K562 (cell line): Measurements from ENCODE around the gene GPR37L1. TPM values are rescaled to one million over a fixed set of nuclear protein-coding genes. Genes with fewer than 3 reads are reported as not detected.
A peak's percentile ranks its signal among the peaks of the same experiment; 100 is the strongest.

ENCODE experiments used
- AFF1 ChIP-seq, 2 experiments: fragments of 450-650 bp; IDR thresholded peaks; 2 replicates each; pipeline ENCODE4 v1.6.1; 2018; ENCODE audit warnings: mild to moderate bottlenecking in 2 of 2, low read depth in 1 of 2; ENCODE audit not compliant: partially characterized antibody in 2 of 2
- CREB1 ChIP-seq, 2 experiments: sonication (generic) in 1 of 2; formaldehyde crosslinking in 1 of 2; IDR thresholded peaks; 2 replicates each; pipeline versions ENCODE4 v1.6.1 to v1.8.0; 2012 to 2022; ENCODE audit warnings: inconsistent platforms in 1 of 2, mild to moderate bottlenecking in 1 of 2, missing genetic modification reagents in 1 of 2, moderate library complexity in 1 of 2
- GABPB2 ChIP-seq: fragments of 250-450 bp; sonication (Bioruptor Pico); conservative IDR thresholded peaks from 2 replicates; pipeline ENCODE4 v1.5.1; 2021; ENCODE audit warnings: mild to moderate bottlenecking
- NCOR1 ChIP-seq: fragments of 450-650 bp; IDR thresholded peaks from 2 replicates; pipeline ENCODE4 v1.6.1; 2016; ENCODE audit warnings: mild to moderate bottlenecking, moderate library complexity
- NR0B1 ChIP-seq: fragments of 450-650 bp; IDR thresholded peaks from one replicate; pipeline ENCODE4 v1.6.1; 2018; ENCODE audit warnings: mild to moderate bottlenecking, moderate library complexity; ENCODE audit not compliant: partially characterized antibody
- NR3C1 ChIP-seq: sonication (generic); formaldehyde crosslinking; IDR thresholded peaks from 2 replicates; pipeline ENCODE4 v1.8.1; 2022; ENCODE audit warnings: missing genetic modification reagents
- RAD21 ChIP-seq, 2 experiments: fragments of 250-450 bp in 1 of 2; fragments of 450-650 bp in 1 of 2; sonication (Bioruptor Pico) in 1 of 2; formaldehyde crosslinking in 1 of 2; IDR thresholded peaks in 1 of 2; conservative IDR thresholded peaks in 1 of 2; 2 replicates each; pipeline versions ENCODE4 v1.4.0 to v1.8.0; 2020 to 2022; ENCODE audit warnings: mild to moderate bottlenecking in 2 of 2, moderate library complexity in 1 of 2
- RBM34 ChIP-seq: fragments of 200-400 bp; formaldehyde crosslinking; IDR thresholded peaks from 2 replicates; pipeline ENCODE4 v1.6.1; 2018; ENCODE audit warnings: low read length, borderline replicate concordance; ENCODE audit not compliant: insufficient read depth
- RERE ChIP-seq: sonication (generic); formaldehyde crosslinking; IDR thresholded peaks from 2 replicates; pipeline ENCODE4 v1.8.0; 2023; ENCODE audit warnings: missing genetic modification reagents, mild to moderate bottlenecking, borderline replicate concordance
- SMARCE1 ChIP-seq: fragments of 450-650 bp; IDR thresholded peaks from 2 replicates; pipeline ENCODE4 v1.7.1; 2016; ENCODE audit warnings: mild to moderate bottlenecking
- TAF9B ChIP-seq: fragments of 450-650 bp; IDR thresholded peaks from 2 replicates; pipeline ENCODE4 v1.6.1; 2018; ENCODE audit warnings: mild to moderate bottlenecking; ENCODE audit not compliant: partially characterized antibody
- TARDBP ChIP-seq: fragments of 450-650 bp; IDR thresholded peaks from 2 replicates; pipeline ENCODE4 v1.6.1; 2016
- ZBTB33 ChIP-seq: sonication (generic); formaldehyde crosslinking; IDR thresholded peaks from 2 replicates; pipeline ENCODE4 v1.8.1; 2023; ENCODE audit warnings: mild to moderate bottlenecking, missing genetic modification reagents
- ZNF143 ChIP-seq: sonication (generic); formaldehyde crosslinking; IDR thresholded peaks from 2 replicates; pipeline ENCODE4 v1.9.0; 2022; ENCODE audit warnings: mild to moderate bottlenecking, missing genetic modification reagents
- polyA plus RNA-seq, 8 experiments: library from polyadenylated mRNA; depleted of rRNA in 4 of 8; stranded (reverse) in 5 of 8; unstranded in 3 of 8; fragments of >200 nt; fragmentation: Nextera tagmentation in 2 of 8; fragmentation: Illumina TruSeq in 1 of 8; extraction: Ambion mirVana in 2 of 8; extraction: Trizol in 1 of 8; gene quantifications; 2 replicates each; pipeline versions ENCODE4 v1.2.1 to v1.2.3, GENCODE V29; 2011 to 2014; ENCODE audit warnings: inconsistent platforms in 1 of 8, missing spikeins in 1 of 8
- total RNA-seq, 7 experiments: library from RNA; depleted of rRNA in 6 of 7; stranded (reverse); fragments of >200 nt in 6 of 7; fragmentation: Illumina TruSeq in 2 of 7; extraction: Trizol in 2 of 7; gene quantifications; 2 replicates each; pipeline versions ENCODE4 v1.2.1 to v1.2.3, GENCODE V29; 2011 to 2021; ENCODE audit warnings: low replicate concordance in 1 of 7

Gene GPR37L1
- total and polyA plus RNA-seq, 9 of the 15 experiments (the other 6 are each of a cell fraction or from before 2014, with no cell fraction given): not detected

- no peak for TF ChIP-seq RERE (CRISPR knock-in tag)
- TF ChIP-seq AFF1 (IDR thresholded peaks at IDR 0.05; ENCODE audit: low read depth in 1 of 2, partially characterized antibody in 2 of 2): no peak
- TF ChIP-seq TARDBP: no peak
- TF ChIP-seq RBM34: no peak
- no peak for TF ChIP-seq NR0B1
- TF ChIP-seq CREB1 (IDR thresholded peaks at IDR 0.05): no peak
- no peak for TF ChIP-seq CREB1 (CRISPR knock-in tag; IDR thresholded peaks at IDR 0.05)
- 0 out of 2 replicates have a peak, but pooled peaks have one; percentile 35 for TF ChIP-seq ZBTB33 (CRISPR knock-in tag)
- no peak for TF ChIP-seq ZNF143 (CRISPR knock-in tag)
- TF ChIP-seq RAD21 (CRISPR knock-in tag; conservative IDR thresholded peaks at IDR 0.05 in 1 of 2, IDR thresholded peaks at IDR 0.05 in 1 of 2): peak; percentile 51 to 77; a peak in 3 of 4 replicates
- no peak for TF ChIP-seq NCOR1
- no peak for TF ChIP-seq GABPB2 (CRISPR knock-in tag)
- no peak for TF ChIP-seq TAF9B
- TF ChIP-seq NR3C1: no peak
- TF ChIP-seq SMARCE1: no peak
These were observed 32.2 kb downstream of the GPR37L1 start (continued) for GRCh38 chr1:202154766-202155477.
